A549 (cell line): ENCODE measurements around the gene PXYLP1. TPM values are rescaled to one million over a fixed set of nuclear protein-coding genes. Genes with fewer than 3 reads are reported as not detected.

Source experiments
- ATAC-seq, 2 experiments: fragments of 200-7000 bp in 1 of 2; fragments of >200 bp in 1 of 2; cut with Nextera tagmentation in 1 of 2; cut with Tn5 transposase in 1 of 2; 3 replicates each; pipeline versions ENCODE4 v1.8.0 to v1.9.1; 2018 to 2020; ENCODE audit warnings: mild to moderate bottlenecking in 1 of 2, moderate library complexity in 1 of 2
- CTCF ChIA-PET: fragments of 300-600 bp; sonication (Branson Sonifier 250); formaldehyde crosslinking; extraction: SDS; loops from one replicate; lab custom pipeline; 2021; ENCODE audit warnings: antibody characterized with exemption, inconsistent platforms; lab: Yijun Ruan, JAX
- POLR2A ChIA-PET: fragments of 350-600 bp; formaldehyde crosslinking; extraction: SDS; loops from one replicate; lab custom pipeline; 2021; ENCODE audit warnings: antibody characterized with exemption, inconsistent platforms; lab: Yijun Ruan, JAX
- DNase-seq, 2 experiments: peaks; one replicate each; pipeline versions ENCODE4 v3.0.0 to v3.0.0-alpha.2; 2011 to 2016; ENCODE audit warnings: low read depth in 1 of 2, low spot score in 1 of 2
- FAIRE-seq: peaks from 2 replicates; lab custom pipeline; 2011; peaks lifted over from hg19 to GRCh38; lab: Jason Lieb, UNC
- H3K27ac ChIP-seq, 2 experiments: fragments of >200 bp; sonication (Bioruptor Twin); formaldehyde crosslinking; 3 replicates each; pipeline ENCODE4 v1.5.1; 2016 to 2017
- H3K4me1 ChIP-seq: fragments of >200 bp; sonication (Bioruptor Twin); formaldehyde crosslinking; 3 replicates; pipeline ENCODE4 v1.6.1; 2016
- H3K4me2 ChIP-seq: fragments of >200 bp; sonication (Bioruptor Twin); formaldehyde crosslinking; 3 replicates; pipeline ENCODE4 v1.6.1; 2016
- H3K4me3 ChIP-seq: fragments of >200 bp; sonication (Bioruptor Twin); formaldehyde crosslinking; 3 replicates; pipeline ENCODE4 v1.5.1; 2016
- H3K9me3 ChIP-seq: fragments of >200 bp; sonication (Bioruptor Twin); formaldehyde crosslinking; 3 replicates; pipeline ENCODE4 v1.6.1; 2016
- CBX8 ChIP-seq: fragments of 200-600 bp; sonication (generic); IDR thresholded peaks from 2 replicates; pipeline ENCODE4 v1.6.1; 2016
- EHMT2 ChIP-seq: fragments of 200-600 bp; sonication (generic); IDR thresholded peaks from 2 replicates; pipeline ENCODE4 v1.6.1; 2016; ENCODE audit warnings: antibody characterized with exemption, low read depth, mild to moderate bottlenecking, moderate library complexity
- EP300 ChIP-seq, 2 experiments: fragments of >200 bp; sonication (Bioruptor Twin); formaldehyde crosslinking; IDR thresholded peaks; 2 replicates in 1 of 2; 3 replicates in 1 of 2; pipeline ENCODE4 v1.6.1; 2016 to 2017
- FOSL2 ChIP-seq, 2 experiments: fragments of 450-650 bp in 1 of 2; fragments of >200 bp in 1 of 2; sonication (Bioruptor Twin) in 1 of 2; formaldehyde crosslinking; IDR thresholded peaks; 2 replicates each; pipeline versions ENCODE4 v1.5.0 to v1.6.1; 2016 to 2020; ENCODE audit warnings: mild to moderate bottlenecking in 1 of 2, moderate library complexity in 1 of 2
- FOXS1 ChIP-seq: fragments of 250-450 bp; sonication (Bioruptor Pico); IDR thresholded peaks from 2 replicates; pipeline ENCODE4 v1.5.0; 2020; ENCODE audit warnings: mild to moderate bottlenecking, moderate library complexity
- HDAC2 ChIP-seq: fragments of 200-600 bp; sonication (generic); IDR thresholded peaks from 2 replicates; pipeline ENCODE4 v1.6.1; 2016
- HOXA7 ChIP-seq: fragments of 250-450 bp; sonication (Bioruptor Pico); IDR thresholded peaks from 2 replicates; pipeline ENCODE4 v1.5.0; 2020; ENCODE audit warnings: mild to moderate bottlenecking, moderate library complexity
- JUN ChIP-seq, 2 experiments: fragments of >200 bp; sonication (Bioruptor Twin); formaldehyde crosslinking; IDR thresholded peaks; 2 replicates in 1 of 2; 3 replicates in 1 of 2; pipeline ENCODE4 v1.6.1; 2016 to 2017
- JUNB ChIP-seq: fragments of >200 bp; sonication (Bioruptor Twin); formaldehyde crosslinking; IDR thresholded peaks from 2 replicates; pipeline ENCODE4 v1.6.1; 2016
- KDM1A ChIP-seq: fragments of 200-600 bp; sonication (generic); IDR thresholded peaks from 2 replicates; pipeline ENCODE4 v1.6.1; 2016; ENCODE audit warnings: low read depth, mild to moderate bottlenecking
- MAZ ChIP-seq: fragments of 150-350 bp; IDR thresholded peaks from 2 replicates; pipeline ENCODE4 v1.6.1; 2014; ENCODE audit warnings: antibody characterized with exemption, low read depth, low read length, borderline replicate concordance
- MYC ChIP-seq: IDR thresholded peaks from 2 replicates; pipeline ENCODE4 v1.6.1; 2012; ENCODE audit warnings: mild to moderate bottlenecking, inconsistent platforms, low read length, improper control_type of control experiment, borderline replicate concordance
- NFE2L2 ChIP-seq: fragments of 150-350 bp; conservative IDR thresholded peaks from 2 replicates; pipeline ENCODE4 v1.6.1; 2014; ENCODE audit warnings: low read length
- RAD21 ChIP-seq, 2 experiments: fragments of >200 bp in 1 of 2; sonication (Bioruptor Twin) in 1 of 2; formaldehyde crosslinking in 1 of 2; IDR thresholded peaks in 1 of 2; conservative IDR thresholded peaks in 1 of 2; 2 replicates in 1 of 2; 3 replicates in 1 of 2; pipeline ENCODE4 v1.6.1; 2012 to 2018; ENCODE audit warnings: inconsistent platforms in 1 of 2
- RCOR1 ChIP-seq: fragments of 150-350 bp; IDR thresholded peaks from 2 replicates; pipeline ENCODE4 v1.6.1; 2014; ENCODE audit warnings: antibody characterized with exemption, low read length, low read depth
- RFX5 ChIP-seq: fragments of 450-650 bp; IDR thresholded peaks from 2 replicates; pipeline ENCODE4 v1.7.1; 2014; ENCODE audit warnings: antibody characterized with exemption, mild to moderate bottlenecking, moderate library complexity
- SMC3 ChIP-seq: fragments of >200 bp; sonication (Bioruptor Twin); formaldehyde crosslinking; IDR thresholded peaks from 3 replicates; pipeline ENCODE4 v1.6.1; 2018; ENCODE audit warnings: inconsistent platforms
- USF2 ChIP-seq: fragments of 450-650 bp; IDR thresholded peaks from 2 replicates; pipeline ENCODE4 v1.6.1; 2014; ENCODE audit warnings: antibody characterized with exemption
- ZFP36 ChIP-seq: fragments of 450-650 bp; IDR thresholded peaks from 2 replicates; pipeline ENCODE4 v1.6.1; 2014; ENCODE audit warnings: borderline replicate concordance; ENCODE audit not compliant: partially characterized antibody
- ZNF302 ChIP-seq: fragments of 250-450 bp; sonication (Bioruptor Pico); IDR thresholded peaks from 2 replicates; pipeline ENCODE4 v1.9.0; 2021; ENCODE audit warnings: inconsistent platforms, mild to moderate bottlenecking, moderate library complexity
- WGBS: methylation state at CpG from one replicate; pipeline ENCODE4 v1.1.6; 2017; ENCODE audit errors: missing lambda C conversion rate; 5-methylcytosine and 5-hydroxymethylcytosine counted together
- polyA plus RNA-seq, 4 experiments: library from polyadenylated mRNA; depleted of rRNA in 3 of 4; stranded (reverse); fragments of >200 nt; fragmentation: RNase III in 1 of 4; extraction: RNeasy Plus Mini Kit Qiagen cat#74134 plus additional on column Dnase treatment in 1 of 4; gene quantifications; 2 replicates in 3 of 4; 3 replicates in 1 of 4; pipeline ENCODE4 v1.2.3, GENCODE V29; 2011 to 2017
- TF ChIP-seq, protein P1 (sequence below): IDR thresholded peaks from 2 replicates; pipeline ENCODE4 v1.6.1; 2012; ENCODE audit warnings: low read depth, borderline replicate concordance
- TF ChIP-seq, protein P2 (sequence below): IDR thresholded peaks from 2 replicates; pipeline ENCODE4 v1.6.1; 2012
- TF ChIP-seq, protein P3 (sequence below): fragments of 250-450 bp; sonication (Bioruptor Pico); IDR thresholded peaks from 2 replicates; pipeline ENCODE4 v1.5.0; 2021; ENCODE audit warnings: mild to moderate bottlenecking, moderate library complexity, borderline replicate concordance

The PXYLP1 gene
- polyA plus RNA-seq, 2 of the 4 experiments (the other 2 are of a cell fraction) = 8.0 to 11.7 TPM

DNA sequence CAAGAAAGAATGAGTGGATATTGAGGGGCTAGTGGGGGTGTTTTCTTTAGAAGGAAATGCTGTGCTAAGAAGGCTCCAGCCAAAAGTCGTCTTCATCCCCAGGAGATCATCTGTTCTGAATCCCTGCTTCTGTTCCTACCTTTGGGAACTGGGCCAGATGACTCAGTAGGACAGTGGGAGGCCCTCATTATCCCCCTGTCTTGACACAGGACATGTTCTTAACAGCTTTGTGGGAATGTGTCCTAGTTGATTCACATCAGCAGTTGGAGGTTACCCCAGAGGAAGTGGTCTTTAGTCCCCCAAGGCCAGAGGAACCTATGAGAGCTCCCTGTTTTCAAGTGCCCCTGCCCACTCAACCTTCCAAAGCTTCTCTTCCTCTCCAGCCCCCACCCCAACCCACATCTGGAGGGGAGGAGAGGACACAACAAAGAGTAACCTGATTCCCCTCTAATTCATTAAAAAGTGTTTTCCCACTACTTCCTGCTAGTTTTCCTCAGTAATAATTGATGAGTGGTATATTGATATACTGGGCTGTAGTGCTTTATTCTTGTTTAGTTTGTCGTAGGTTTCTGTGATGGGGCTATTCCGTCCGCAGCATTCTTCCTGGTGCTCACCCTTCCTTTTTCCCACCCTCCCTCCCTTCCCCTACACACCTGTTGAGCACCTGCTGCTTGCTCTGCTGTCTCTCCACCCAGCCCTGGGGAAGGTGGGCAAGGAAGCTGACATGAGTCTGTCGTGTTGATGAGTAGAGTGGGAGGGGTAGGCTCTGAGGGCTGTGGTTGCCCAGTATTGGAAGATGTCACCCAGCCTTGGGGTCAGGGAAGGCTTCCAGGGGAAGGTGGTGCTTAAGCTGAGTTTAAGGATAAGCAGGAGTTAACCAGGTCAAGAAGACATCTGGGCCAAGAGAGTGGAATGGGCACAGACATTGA, 9.3 kb downstream of the PXYLP1 start (continued):
- TF ChIP-seq MAZ (no peak), HDAC2 (no peak)
- TF ChIP-seq, protein P1, sequence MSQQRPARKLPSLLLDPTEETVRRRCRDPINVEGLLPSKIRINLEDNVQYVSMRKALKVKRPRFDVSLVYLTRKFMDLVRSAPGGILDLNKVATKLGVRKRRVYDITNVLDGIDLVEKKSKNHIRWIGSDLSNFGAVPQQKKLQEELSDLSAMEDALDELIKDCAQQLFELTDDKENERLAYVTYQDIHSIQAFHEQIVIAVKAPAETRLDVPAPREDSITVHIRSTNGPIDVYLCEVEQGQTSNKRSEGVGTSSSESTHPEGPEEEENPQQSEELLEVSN = no peak
- TF ChIP-seq, all 56 proteins: peak for 0

GRCh38 chr3:141241616-141242376, 10.2 kb downstream of the PXYLP1 start:
- Histone ChIP-seq H3K4me1 (0 out of 3 replicates have a peak, but pooled peaks cover 7% of the 10 kb centered on the region), H3K4me3 (no peak overlapping the region), H3K4me2 (no peak overlapping the region), H3K27ac (no peak overlapping the region), H3K9me3 (no peaks in the 10 kb centered on the region)
- ChIA-PET POLR2A (no interaction called here), CTCF (interaction anchor here (4.5 kb wide), 1 partner anchor 11 kb away, joined by 25 read pairs; the partner anchor contains the start of gene PXYLP1)
- FAIRE-seq = no peak
- TF ChIP-seq USF2 = no peak
- no peak for TF ChIP-seq KDM1A
- no peak for TF ChIP-seq JUNB
- no peak for TF ChIP-seq SMC3
- no peak for ATAC-seq
- WGBS = 76% methylated on average over 12 of the region's 12 CpGs
- DNase-seq = no peak

DNA sequence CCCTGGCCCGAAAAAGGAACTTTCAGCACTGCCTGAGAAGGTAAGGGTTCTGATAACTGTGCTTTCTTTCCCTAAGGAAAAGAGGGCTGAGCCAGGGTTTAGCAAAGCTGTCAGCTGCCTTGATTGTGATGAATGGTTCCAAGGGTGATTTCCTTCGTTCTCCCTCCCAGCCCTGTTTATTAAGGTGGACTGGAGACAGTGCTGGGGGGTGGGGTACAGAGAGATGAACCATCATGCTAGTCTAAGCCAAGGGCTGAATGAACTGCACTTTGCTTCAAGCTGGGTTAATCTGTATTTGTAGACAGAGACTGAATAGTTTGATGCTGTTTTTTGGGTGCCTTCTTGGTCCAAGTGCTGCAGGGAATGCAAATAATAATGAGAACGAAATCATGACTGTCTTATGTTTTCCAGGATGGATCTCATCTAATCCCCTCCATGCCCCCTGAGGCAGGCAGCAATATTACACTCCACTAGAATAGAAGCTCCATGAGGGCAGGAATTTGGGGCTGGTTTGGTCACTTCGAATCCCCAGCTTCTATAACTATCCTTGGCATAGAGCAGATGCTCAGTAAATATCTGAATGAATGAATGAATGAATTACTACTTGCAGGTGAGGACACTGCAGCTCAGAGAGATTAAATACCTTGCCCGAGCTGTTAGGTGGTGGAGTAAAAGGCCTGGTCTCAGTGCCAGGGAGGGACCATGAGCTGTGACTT, 10.9 kb downstream of the PXYLP1 start:
- Histone ChIP-seq H3K9me3 (no peaks in the 10 kb centered on the region), H3K4me1 (0 out of 3 replicates have a peak, but pooled peaks cover 7% of the 10 kb centered on the region), H3K4me3 (no peak overlapping the region)
- POLR2A ChIA-PET = no interaction called here
- TF ChIP-seq EP300 (IDR thresholded peaks at IDR 0.05) (no peak), CBX8 (no peak), FOXS1 (no peak), ZNF302 (CRISPR knock-in tag) (no peak)
- TF ChIP-seq, all 56 proteins: peak for 0
- H3K27ac ChIP-seq = no peak overlapping the region
- H3K4me2 ChIP-seq = no peak overlapping the region
- CTCF ChIA-PET = interaction anchor here (0.6 to 4.5 kb wide), 3 partner anchors 11 to 759 kb away, joined by 4 to 25 read pairs (median 5); partner anchors contain the start of gene PXYLP1
- DNase-seq (no peak), ATAC-seq (no peak), FAIRE-seq (no peak)
- 76% methylated on average over 5 of the region's 5 CpGs for WGBS

- CTCF ChIA-PET = interaction anchor here (1.4 to 4.5 kb wide), 2 partner anchors 12 to 36 kb away, joined by 5 to 25 read pairs; partner anchors contain the start of gene PXYLP1
- H3K27ac ChIP-seq = no peak overlapping the region
- FAIRE-seq = no peak
- TF ChIP-seq CBX8 = no peak
- no peak for TF ChIP-seq RAD21 (conservative IDR thresholded peaks at IDR 0.05 in 1 of 2, IDR thresholded peaks at IDR 0.05 in 1 of 2)
- TF ChIP-seq HOXA7 (CRISPR knock-in tag) = no peak
- no peak for TF ChIP-seq NFE2L2
- no peak for TF ChIP-seq MAZ
- TF ChIP-seq RFX5 = no peak
- TF ChIP-seq, protein P1 = no peak
- TF ChIP-seq, protein P2, sequence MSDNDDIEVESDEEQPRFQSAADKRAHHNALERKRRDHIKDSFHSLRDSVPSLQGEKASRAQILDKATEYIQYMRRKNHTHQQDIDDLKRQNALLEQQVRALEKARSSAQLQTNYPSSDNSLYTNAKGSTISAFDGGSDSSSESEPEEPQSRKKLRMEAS = no peak
- TF ChIP-seq MYC = no peak
- no peak for TF ChIP-seq JUN (IDR thresholded peaks at IDR 0.05)
- TF ChIP-seq EHMT2 = no peak
- no peak for TF ChIP-seq RCOR1
- TF ChIP-seq FOXS1 = no peak
- TF ChIP-seq, protein P3, sequence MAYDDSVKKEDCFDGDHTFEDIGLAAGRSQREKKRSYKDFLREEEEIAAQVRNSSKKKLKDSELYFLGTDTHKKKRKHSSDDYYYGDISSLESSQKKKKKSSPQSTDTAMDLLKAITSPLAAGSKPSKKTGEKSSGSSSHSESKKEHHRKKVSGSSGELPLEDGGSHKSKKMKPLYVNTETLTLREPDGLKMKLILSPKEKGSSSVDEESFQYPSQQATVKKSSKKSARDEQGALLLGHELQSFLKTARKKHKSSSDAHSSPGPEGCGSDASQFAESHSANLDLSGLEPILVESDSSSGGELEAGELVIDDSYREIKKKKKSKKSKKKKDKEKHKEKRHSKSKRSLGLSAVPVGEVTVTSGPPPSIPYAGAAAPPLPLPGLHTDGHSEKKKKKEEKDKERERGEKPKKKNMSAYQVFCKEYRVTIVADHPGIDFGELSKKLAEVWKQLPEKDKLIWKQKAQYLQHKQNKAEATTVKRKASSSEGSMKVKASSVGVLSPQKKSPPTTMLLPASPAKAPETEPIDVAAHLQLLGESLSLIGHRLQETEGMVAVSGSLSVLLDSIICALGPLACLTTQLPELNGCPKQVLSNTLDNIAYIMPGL (CRISPR knock-in tag) = no peak
- TF ChIP-seq ZFP36 = no peak
- TF ChIP-seq HDAC2 = no peak
- no peak for TF ChIP-seq FOSL2 (IDR thresholded peaks at IDR 0.05)
- TF ChIP-seq FOSL2 (CRISPR knock-in tag; IDR thresholded peaks at IDR 0.05) = no peak
Observed at GRCh38 chr3:141243271-141243707, 11.7 kb downstream of the PXYLP1 start.

More at GRCh38 chr3:141243271-141243707, 11.7 kb downstream of the PXYLP1 start:
- Histone ChIP-seq H3K4me3 (no peak overlapping the region), H3K4me1 (0 out of 3 replicates have a peak, but pooled peaks cover 7% of the 10 kb centered on the region), H3K4me2 (no peak overlapping the region), H3K9me3 (no peaks in the 10 kb centered on the region)
- ATAC-seq = peak in 1 of 2 experiments; percentile 42; a peak in 2 of 6 replicates
- no peak for DNase-seq
- POLR2A ChIA-PET = no interaction called here
- 80% methylated on average over 11 of the region's 11 CpGs for WGBS
